ENCODE measurements around the gene SULT4A1. TPM values are rescaled to one million over a fixed set of nuclear protein-coding genes. Genes with fewer than 3 reads are reported as not detected.
A peak's percentile ranks its signal among the peaks of the same experiment; 100 is the strongest.

The SULT4A1 gene
- total RNA-seq, 1 experiment from 2014 or later = 15.0 TPM

GRCh38 chr22:43861529-43861928 lies 784 bp downstream of the SULT4A1 start:
- H3K23ac ChIP-seq (ENCODE audit: insufficient read length, low read depth, low read length) = no peak overlapping the region
- H2BK5ac ChIP-seq (ENCODE audit: insufficient read length, low read length) = no peak overlapping the region
- H3K4ac ChIP-seq (ENCODE audit: low read depth, low read length) = no peak overlapping the region
- Mint-ChIP-seq H3K27ac (peak overlapping the region in 1 of 3 experiments; percentile 94; a peak in 2 of 7 replicates), H3K9me3 (peaks cover 11 to 14% of the 10 kb centered on the region in 2 experiments), H3K4me1 (peaks cover 33 to 35% of the 10 kb centered on the region in 2 experiments), H3K4me3 (peak overlapping the region; percentile 75 to 85), H3K36me3 (ENCODE audit: insufficient read depth in 1 of 3, low read depth in 3 of 3) (peaks cover 12 to 22% (median 17%) of the 10 kb centered on the region in 3 experiments), H3K27me3 (ENCODE audit: low read depth) (peaks cover 19% of the 10 kb centered on the region)
- peak overlapping the region; percentile 38; the same call in 1 of the 2 replicates for H3K14ac ChIP-seq (ENCODE audit: insufficient read depth, low read length)
- no peak overlapping the region for H4K91ac ChIP-seq (ENCODE audit: insufficient read length, low read depth, low read length)
- peak overlapping the region; percentile 41 for H3K18ac ChIP-seq (ENCODE audit: insufficient read length, low read depth, low read length)
- no peak overlapping the region for H3T11ph ChIP-seq (ENCODE audit: low read length)
- no peak overlapping the region for H2BK20ac ChIP-seq (ENCODE audit: low read depth, low read length, poor library complexity, severe bottlenecking)
- H3K4me1 ChIP-seq (ENCODE audit: insufficient read depth, low read length) = peaks cover 12% of the 10 kb centered on the region; the same call in 1 of the 2 replicates
- H2AK5ac ChIP-seq (ENCODE audit: insufficient read length, low read length) = no peak overlapping the region
- H3K4me2 ChIP-seq (ENCODE audit: insufficient read depth, insufficient read length, low read length) = peak overlapping the region; percentile 60
- H3K27me3 ChIP-seq (ENCODE audit: insufficient read depth, low read length) = no peaks in the 10 kb centered on the region
- peaks cover 2% of the 10 kb centered on the region for H3K79me1 ChIP-seq (ENCODE audit: insufficient read depth, low read depth, low read length, poor library complexity, severe bottlenecking)
- H4K8ac ChIP-seq (replicated peaks; ENCODE audit: insufficient read length, low read depth, low read length) = no peak overlapping the region
- no peak overlapping the region for H2BK15ac ChIP-seq (ENCODE audit: low read depth, low read length)
- no peak overlapping the region for H2BK12ac ChIP-seq (ENCODE audit: insufficient read length, low read depth, low read length)
- H4K5ac ChIP-seq (ENCODE audit: insufficient read length, low read depth, low read length) = no peak overlapping the region
- H2BK120ac ChIP-seq (ENCODE audit: low read depth, low read length, poor library complexity, severe bottlenecking) = no peak overlapping the region
- peak; percentile 30 for DNase-seq
- H3K79me2 ChIP-seq (ENCODE audit: insufficient read depth, low read length) = peaks cover 16% of the 10 kb centered on the region; the same call in 1 of the 2 replicates
- peak overlapping the region; percentile 16 for H3K9ac ChIP-seq (ENCODE audit: extremely low read depth, insufficient read length, low read length)
- no peak overlapping the region for H2AFZ ChIP-seq (ENCODE audit: low read length)
- no peaks in the 10 kb centered on the region for H4K20me1 ChIP-seq (ENCODE audit: control insufficient read depth, insufficient read depth, insufficient read length)
- no peak overlapping the region for H3K27ac ChIP-seq (ENCODE audit: insufficient read length, low read depth, low read length)
- TF ChIP-seq CTCF (conservative IDR thresholded peaks at IDR 0.05) = no peak
- no peaks in the 10 kb centered on the region for H3K9me3 ChIP-seq (ENCODE audit: control insufficient read depth, low read depth, low read length)
- peaks cover 5% of the 10 kb centered on the region for H3K23me2 ChIP-seq (ENCODE audit: insufficient read length, low read depth, low read length, poor library complexity, severe bottlenecking)
- no CpG with 5 or more reads among the region's 9 CpGs for WGBS (ENCODE audit: extremely low coverage, insufficient read length, low lambda C conversion rate)
- H3K56ac ChIP-seq (ENCODE audit: insufficient read length, low read depth, low read length) = no peak overlapping the region

All from H9 (cell line).